Gastrocnemius medialis (tissue), 4 donors: Measurements from ENCODE around the gene ORC4.

Source experiments
- CTCF ChIP-seq, 5 experiments: fragments of 450-650 bp in 3 of 5; fragments of 200-600 bp in 2 of 5; sonication (generic) in 2 of 5; IDR thresholded peaks in 4 of 5; conservative IDR thresholded peaks in 1 of 5; 1 replicate in 4 of 5; 2 replicates in 1 of 5; pipeline ENCODE4 v1.5.1; 2016 to 2019; ENCODE audit warnings: antibody characterized with exemption in 5 of 5, mild to moderate bottlenecking in 3 of 5, moderate library complexity in 3 of 5
- POLR2A ChIP-seq, 2 donors: fragments of 450-650 bp; IDR thresholded peaks; one replicate each; pipeline ENCODE4 v1.6.1; 2017; ENCODE audit warnings: antibody characterized with exemption in 2 of 2, mild to moderate bottlenecking in 2 of 2, moderate library complexity in 2 of 2

DNA sequence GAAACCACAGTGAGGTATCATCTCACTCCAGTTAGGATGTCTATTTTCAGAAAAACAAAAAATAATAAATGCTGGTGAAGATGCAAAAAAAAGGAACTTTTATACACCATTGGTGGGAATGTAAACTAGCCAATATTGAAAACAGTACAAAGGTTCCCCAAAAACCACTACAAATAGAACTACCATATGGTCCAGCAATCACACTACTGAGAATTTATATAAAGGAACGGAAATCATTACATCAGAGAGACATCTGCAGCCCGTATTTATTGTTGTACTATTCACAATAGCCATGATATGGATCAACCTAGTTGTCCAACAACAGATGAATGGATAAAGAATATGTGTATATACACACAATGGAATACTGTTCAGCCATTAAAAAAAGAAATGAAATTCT is 52.0 kb downstream of the ORC4 start:
- TF ChIP-seq POLR2A (IDR thresholded peaks at IDR 0.05) (no peak), CTCF (IDR thresholded peaks at IDR 0.05 in 4 of 5, conservative IDR thresholded peaks at IDR 0.05 in 1 of 5) (no peak)
